Measurements from ENCODE around the gene COL6A3.

The COL6A3 gene

GRCh38 chr2:237445611-237446337, 31.8 kb upstream of the COL6A3 start:
- no peak for TF ChIP-seq CTCF (conservative IDR thresholded peaks at IDR 0.05; ENCODE audit: low read depth)
- ChIA-PET CTCF (no interaction called here), POLR2A (ENCODE audit: low non-redundant PET) (no interaction called here)
- DNase-seq (ENCODE audit: low spot score) = no peak
- no peak overlapping the region for H3K27ac ChIP-seq

- no peak for TF ChIP-seq CTCF (conservative IDR thresholded peaks at IDR 0.05; ENCODE audit: low read depth)
- POLR2A ChIA-PET (ENCODE audit: low non-redundant PET) = no interaction called here
- H3K27ac ChIP-seq = no peak overlapping the region
- no peak for DNase-seq (ENCODE audit: low spot score)
- CTCF ChIA-PET = interaction anchor here (0.6 kb wide), 1 partner anchor 1197 kb away, joined by 3 read pairs; no protein-coding TSS in a partner anchor
These were observed 30.1 kb upstream of the COL6A3 start for GRCh38 chr2:237444071-237444470.

- H3K27ac ChIP-seq = no peak overlapping the region
- TF ChIP-seq CTCF (conservative IDR thresholded peaks at IDR 0.05; ENCODE audit: low read depth) = no peak
- POLR2A ChIA-PET (ENCODE audit: low non-redundant PET) = no interaction called here
- CTCF ChIA-PET = interaction anchor here (1.1 kb wide), 1 partner anchor 333 kb away, joined by 3 read pairs; no protein-coding TSS in a partner anchor
- no peak for DNase-seq (ENCODE audit: low spot score)
These were observed 27.8 kb upstream of the COL6A3 start for GRCh38 chr2:237441605-237442274.

GRCh38 chr2:237440819-237441281, 26.9 kb upstream of the COL6A3 start:
- CTCF ChIA-PET = interaction anchor here (0.7 kb wide), 1 partner anchor 10 kb away, joined by 3 read pairs; no protein-coding TSS in a partner anchor
- no peak for TF ChIP-seq CTCF (conservative IDR thresholded peaks at IDR 0.05; ENCODE audit: low read depth)
- no peak overlapping the region for H3K27ac ChIP-seq
- POLR2A ChIA-PET (ENCODE audit: low non-redundant PET) = no interaction called here
- no peak for DNase-seq (ENCODE audit: low spot score)

GRCh38 chr2:237438080-237438940, 24.3 kb upstream of the COL6A3 start:
- no peak for DNase-seq (ENCODE audit: low spot score)
- no peak overlapping the region for H3K27ac ChIP-seq
- no peak for TF ChIP-seq CTCF (conservative IDR thresholded peaks at IDR 0.05; ENCODE audit: low read depth)
- CTCF ChIA-PET = interaction anchor here (0.7 kb wide), 1 partner anchor 68 kb away, joined by 3 read pairs; no protein-coding TSS in a partner anchor
- POLR2A ChIA-PET (ENCODE audit: low non-redundant PET) = no interaction called here

GRCh38 chr2:237437566-237437965, 23.6 kb upstream of the COL6A3 start:
- no peak overlapping the region for H3K27ac ChIP-seq
- CTCF ChIA-PET = interaction anchor here (0.7 kb wide), 1 partner anchor 67 kb away, joined by 3 read pairs; no protein-coding TSS in a partner anchor
- DNase-seq (ENCODE audit: low spot score) = no peak
- POLR2A ChIA-PET (ENCODE audit: low non-redundant PET) = no interaction called here
- no peak for TF ChIP-seq CTCF (conservative IDR thresholded peaks at IDR 0.05; ENCODE audit: low read depth)

Measured in RWPE1 (cell line).